Measurements from ENCODE around the gene RABEP2.

DNA sequence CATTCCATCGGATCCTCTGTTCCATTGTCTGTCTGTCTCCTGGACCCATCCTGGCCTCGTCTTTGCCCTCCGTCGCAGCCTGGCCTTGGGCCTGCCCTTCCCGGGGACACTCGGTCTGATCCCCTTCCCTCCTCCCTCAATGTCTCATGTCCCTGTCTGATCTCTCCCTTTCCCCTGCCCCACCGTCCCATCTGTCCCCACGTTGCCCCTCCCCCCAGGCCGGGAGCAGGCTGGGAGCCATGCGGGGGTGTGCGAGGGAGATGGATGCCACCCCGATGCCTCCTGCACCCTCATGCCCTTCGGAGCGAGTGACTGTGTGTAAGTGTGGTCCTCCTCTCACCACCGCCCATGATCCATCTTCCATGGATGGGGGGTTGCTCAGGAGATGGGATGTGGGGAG, 52.1 kb downstream of the RABEP2 start:
- TF ChIP-seq, protein P1, sequence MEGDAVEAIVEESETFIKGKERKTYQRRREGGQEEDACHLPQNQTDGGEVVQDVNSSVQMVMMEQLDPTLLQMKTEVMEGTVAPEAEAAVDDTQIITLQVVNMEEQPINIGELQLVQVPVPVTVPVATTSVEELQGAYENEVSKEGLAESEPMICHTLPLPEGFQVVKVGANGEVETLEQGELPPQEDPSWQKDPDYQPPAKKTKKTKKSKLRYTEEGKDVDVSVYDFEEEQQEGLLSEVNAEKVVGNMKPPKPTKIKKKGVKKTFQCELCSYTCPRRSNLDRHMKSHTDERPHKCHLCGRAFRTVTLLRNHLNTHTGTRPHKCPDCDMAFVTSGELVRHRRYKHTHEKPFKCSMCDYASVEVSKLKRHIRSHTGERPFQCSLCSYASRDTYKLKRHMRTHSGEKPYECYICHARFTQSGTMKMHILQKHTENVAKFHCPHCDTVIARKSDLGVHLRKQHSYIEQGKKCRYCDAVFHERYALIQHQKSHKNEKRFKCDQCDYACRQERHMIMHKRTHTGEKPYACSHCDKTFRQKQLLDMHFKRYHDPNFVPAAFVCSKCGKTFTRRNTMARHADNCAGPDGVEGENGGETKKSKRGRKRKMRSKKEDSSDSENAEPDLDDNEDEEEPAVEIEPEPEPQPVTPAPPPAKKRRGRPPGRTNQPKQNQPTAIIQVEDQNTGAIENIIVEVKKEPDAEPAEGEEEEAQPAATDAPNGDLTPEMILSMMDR (IDR thresholded peaks at IDR 0.05; ENCODE audit: low read depth, low read length) = no peak
- TF ChIP-seq EZH2phosphoT487 (IDR thresholded peaks at IDR 0.05; ENCODE audit: low read depth) = no peak

Measured in OCI-LY3 (cell line).